Hippocampal formation (tissue), 2 donors: ENCODE results near the gene WDR72.
"Not testable (repeated sequence)": the region's sequence is repeated elsewhere in the genome, so short reads cannot be mapped to it uniquely, and the experiment has no call there.

Source experiments
- DNase-seq, 2 donors: peaks; one replicate each; lab custom pipeline; 2025; lab: John Stamatoyannopoulos, UW

The WDR72 gene

DNA sequence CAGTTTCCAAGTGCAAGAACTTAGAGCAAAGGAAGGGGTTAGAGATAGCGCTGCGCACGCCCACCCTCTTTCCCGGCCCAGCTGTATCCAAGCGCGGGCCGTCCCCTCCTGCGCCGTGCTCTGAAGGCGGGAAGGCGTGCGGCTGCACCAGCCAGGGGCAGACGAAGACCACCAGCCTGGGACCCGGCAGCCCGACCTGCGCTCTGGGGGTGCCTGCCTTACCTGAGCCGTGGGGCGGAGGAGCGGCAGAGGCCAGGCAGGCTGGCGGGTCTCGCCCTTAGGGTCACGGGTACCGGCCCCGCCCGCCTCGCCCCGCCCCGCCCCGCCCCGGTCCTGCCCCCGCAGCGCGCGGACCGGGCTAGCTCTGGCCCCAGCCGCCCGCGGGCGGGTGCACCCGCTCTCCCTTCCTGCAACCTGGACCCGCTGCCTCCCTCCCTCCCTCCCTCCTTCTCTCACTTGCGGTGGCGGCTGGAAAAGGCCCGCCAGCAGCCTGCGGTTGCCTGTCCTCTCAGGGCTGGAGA is at the start of gene WDR72:
WDR72 (minus strand) TSS at position 253 of the 521 bp plus-strand sequence. CDS start 26,514 bp downstream, outside the sequence.
- no peak for DNase-seq

DNA sequence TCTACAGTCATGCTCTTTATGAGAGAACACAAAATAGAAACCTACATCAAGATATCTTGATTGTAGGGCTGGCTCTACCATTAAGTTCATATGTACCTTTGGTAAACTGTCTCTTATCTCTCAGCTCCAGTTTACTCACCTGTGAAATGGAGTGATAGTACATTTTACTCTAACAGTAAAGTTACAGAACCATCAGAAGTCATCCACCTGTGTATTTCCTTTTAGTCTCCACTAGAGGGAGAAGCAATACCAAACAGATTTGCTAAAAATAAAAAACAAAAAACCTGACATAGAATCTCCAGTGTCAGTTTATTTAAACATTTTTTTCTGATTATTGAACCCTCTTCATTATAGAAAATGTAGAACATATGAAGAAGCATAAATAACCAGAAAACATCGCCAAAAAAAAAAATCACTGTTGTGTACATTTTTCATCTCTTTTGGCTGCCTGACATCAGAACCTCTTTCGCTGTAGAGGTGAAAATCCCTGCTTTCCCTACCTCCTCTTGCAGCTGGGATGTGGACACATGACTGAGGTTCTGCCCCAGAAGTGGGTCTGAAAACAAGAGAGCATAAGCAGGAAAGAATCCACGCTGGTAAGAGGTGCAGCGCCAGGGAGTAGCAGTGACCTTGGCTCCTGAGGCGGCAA is 48.7 kb upstream of the WDR72 start:
- no peak for DNase-seq

DNA sequence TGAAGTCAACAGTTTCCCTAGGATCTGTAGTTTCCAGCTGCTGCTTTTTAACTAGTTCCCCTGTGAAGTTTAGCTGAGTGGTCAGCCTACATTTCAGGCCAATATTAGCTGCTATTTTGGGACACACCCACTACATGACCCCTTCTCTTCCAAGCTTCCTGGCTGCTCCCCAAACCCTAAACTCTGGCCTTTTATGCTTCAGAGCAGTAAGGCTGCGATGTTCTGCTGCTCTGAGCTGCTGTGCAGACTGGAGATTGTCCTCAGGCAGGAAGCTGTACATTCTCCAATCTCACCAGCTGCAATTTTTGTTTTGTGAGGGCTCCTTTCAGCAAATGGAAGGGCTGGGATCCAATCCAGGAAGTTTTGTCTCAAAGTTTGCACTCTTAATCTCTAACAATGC is 48.0 kb upstream of the WDR72 start:
- DNase-seq, result no peak

DNA sequence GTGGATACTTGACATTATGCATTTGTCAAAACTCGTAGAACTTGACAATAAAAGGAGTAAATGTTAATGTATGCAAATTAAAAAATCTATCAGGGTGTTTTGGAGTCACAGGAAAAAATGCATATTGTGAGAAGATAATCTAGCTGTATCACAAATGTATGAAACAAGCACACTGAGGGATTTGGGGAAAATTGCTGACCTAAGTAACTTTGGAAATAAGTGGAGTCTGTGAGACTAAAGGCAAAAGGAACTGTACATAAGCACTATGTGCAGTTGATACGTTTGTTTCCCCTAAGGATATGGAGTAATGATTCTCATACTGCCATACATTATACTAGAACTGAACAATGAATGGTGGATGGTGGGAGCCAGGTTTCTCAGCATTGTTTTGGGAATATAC is 43.2 kb upstream of the WDR72 start:
- no peak for DNase-seq

DNA sequence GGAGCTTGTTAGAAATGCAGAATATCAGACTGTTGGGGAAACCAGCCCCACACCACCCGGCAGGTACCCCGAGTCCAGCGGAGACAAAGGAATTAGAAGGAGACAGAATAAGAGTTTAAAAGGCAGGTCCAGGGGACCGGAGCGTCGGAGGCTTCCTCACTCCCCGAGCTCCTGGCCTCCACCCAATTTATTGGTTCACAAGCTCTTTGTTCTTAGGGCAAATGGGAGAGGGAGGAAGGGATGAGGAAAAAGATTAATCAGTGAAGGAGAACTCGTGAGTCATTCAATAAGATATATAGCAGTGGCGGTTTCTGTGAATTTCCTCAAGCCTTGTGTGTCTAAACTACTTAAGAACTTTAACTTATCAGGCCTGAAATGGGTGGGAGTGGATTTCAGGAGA is 32.1 kb upstream of the WDR72 start:
- DNase-seq, result no peak

DNA sequence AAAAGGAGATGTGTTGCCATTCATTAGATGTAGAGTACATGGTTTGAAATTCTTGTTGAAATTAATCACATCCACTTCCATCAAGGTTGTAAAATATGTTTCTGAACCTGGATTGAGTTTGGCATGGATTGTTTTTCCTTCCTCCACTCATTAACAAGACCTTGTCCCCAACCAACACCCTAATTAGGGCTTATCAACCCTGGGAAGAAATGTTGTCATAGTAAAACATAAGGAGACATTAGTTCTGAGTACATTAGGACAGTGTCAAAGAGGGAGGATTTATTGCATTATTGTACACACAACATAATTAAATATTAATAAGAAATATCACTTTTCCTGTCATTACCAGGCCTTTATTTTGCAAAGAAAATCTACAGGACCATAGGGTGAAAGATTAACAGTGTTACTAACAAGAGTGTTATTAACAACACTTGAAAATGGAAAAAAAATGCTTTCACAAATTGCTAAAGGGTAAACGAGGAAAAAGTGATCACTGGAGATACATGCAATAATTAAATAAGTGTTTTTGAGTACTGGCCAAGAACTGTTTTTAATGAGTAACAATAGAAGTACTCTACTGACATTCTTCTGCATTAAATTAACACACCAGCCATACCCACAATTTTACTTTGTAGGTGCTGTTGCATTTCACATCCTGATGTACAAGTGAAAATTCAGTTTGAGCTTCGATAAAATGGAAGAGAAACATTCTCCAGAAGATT is 30.4 kb upstream of the WDR72 start:
- DNase-seq, result no peak

DNA sequence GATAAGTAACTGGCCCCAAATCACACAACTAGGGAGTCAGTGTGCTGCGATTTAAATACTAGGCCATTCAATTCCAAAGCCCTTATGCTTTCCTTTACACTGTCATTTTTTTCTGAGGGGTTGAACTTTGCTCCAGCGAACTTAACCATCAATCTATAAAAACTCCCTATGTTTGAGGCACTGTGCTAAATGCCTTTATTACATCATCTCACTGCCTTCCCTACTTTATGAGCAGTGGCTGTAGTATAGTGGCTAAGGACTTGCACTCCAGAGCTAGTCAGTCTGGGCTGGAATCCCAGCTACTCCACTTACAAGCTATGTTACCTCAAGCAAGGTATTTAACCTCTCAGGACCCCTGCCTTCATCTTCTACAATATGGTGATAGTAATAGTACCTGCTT is 26.9 kb upstream of the WDR72 start:
- no peak for DNase-seq

DNA sequence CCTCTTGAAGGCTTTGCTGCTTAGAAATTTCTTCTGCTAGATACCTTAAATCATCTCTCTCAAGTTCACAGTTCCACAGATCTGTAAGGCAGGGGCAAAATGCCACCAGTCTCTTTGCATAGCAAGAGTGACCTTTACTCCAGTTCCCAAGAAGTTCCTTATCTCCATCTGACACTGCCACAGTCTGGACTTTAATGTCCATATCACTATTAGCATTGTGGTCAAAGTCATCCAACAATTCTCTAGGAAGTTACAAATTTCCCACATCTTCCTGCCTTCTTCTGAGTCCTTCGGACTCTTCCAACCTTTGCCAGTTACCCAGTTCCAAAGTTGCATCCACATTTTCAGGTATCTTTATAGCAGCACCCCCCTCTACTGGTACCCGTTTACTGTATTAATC is 25.8 kb upstream of the WDR72 start:
- DNase-seq, result not testable (repeated sequence)

DNA sequence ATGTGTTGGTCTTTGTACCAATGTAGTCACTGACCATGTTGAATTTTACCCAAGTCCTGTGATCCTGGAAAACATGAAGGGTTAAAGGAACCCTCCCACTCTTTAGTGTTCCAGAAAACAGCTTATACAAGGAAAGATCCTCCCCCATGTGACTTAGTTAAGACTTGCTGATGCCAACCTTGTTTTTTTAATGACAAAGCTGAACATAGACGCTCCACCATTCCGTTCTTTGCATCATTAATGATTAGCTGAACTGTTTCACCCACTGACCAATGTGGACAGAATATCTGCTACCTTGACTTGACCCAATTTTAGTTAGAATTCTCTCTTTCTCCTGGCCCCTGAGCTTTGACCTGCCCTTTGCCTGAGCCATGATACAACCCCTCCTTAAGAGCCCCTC is 3.5 kb upstream of the WDR72 start:
- no peak for DNase-seq

DNA sequence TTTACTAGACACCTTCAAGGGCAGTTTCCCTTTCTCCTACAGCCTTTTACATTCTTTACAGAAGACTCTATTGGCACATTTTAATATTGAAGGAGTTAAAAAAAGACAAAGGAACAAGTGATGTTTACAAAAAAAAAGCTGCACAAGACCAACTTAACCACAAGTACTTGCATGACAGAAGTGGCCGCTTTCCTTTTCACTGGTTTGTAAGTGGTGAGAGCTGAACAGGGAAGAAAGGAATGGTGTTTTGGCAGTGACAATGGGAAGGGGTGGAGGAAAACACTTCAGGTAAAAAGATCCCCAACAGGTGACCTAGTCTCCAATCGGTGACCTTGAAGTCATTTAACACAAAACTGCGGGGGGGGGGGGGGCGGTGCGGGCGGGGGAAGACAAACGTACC is 1.1 kb downstream of the WDR72 start:
- DNase-seq, result no peak

DNA sequence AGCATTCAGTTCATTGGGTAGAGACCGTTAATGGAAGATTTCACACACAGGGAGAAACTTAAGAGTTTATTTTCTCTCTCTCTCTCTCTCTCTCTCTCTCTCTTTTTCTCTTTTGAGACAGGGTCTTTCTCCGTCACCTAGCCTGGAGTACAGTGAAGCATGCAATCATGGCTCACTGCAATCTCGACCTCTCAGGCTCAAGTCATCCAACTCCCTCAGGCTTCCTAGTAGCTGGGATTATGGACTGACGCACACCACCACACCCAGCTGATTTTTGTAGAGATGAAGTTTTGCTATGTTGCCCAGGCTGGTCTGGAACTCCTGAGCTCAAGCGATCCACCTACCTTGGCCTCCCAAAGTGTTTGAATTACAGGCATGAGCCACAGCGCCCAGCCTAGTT is 1.6 kb downstream of the WDR72 start:
- DNase-seq, result no peak

DNA sequence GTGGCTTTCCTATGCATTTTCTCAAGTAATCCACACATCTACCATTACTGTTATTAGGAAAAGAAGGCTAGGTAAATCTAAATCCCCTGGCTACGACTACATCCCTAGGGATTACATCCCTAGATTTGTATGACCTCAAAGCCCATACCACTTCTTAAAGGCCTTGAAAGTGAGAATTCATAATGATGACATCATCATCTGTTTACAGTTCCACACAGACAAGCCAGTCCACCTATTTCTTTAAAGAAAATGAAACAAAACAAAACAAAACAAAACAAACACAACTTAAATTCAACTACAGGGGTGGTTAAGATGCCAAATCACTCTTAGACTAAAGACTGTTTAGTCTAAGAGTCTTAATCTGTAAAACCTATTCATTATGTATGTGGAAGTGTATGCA is 5.7 kb downstream of the WDR72 start:
- no peak for DNase-seq

DNA sequence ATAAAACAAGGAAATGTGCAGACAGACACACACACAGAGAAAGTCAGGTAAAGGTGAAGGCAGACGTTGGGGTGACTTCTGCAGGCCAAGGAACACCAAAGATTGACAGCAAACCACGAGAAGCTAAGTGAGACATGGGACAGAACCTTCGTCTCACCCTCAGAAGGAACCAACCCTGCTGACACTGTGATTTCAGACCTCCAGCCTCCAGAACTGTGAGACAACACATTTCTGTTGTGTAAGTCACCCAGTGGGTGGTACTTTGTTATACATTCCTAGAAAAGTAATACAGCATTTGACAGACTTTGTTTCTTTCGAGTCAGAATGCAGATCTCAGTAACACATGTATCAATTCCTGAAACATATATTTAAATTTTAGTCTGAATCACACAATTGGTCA is 7.1 kb downstream of the WDR72 start:
- DNase-seq, result no peak

DNA sequence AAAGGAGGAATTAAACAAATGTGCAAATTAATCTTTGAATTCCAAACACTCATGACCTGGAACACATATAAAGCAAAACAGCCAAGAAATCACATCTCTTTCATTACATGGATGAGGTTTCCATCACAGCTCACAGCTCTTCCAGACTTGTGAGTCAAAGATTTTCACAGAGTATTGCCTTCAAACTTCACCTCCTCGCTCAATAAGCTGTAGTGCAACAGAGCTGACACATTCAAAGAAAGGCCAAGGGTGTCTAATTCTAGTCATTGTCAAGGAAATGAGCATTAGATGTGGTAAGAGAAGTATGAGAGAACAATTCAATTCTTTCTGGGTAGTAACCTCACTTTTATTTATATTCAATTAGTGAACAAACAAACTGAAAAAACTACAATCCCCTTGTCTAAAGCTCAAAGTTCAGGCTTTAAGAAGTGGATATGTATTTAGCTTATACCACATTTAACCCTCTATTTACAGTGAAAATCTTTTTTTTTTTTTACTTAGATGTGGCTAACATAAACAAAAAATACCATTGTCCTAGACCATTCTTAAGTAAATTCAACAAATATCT is 11.9 kb downstream of the WDR72 start:
- DNase-seq, result no peak

DNA sequence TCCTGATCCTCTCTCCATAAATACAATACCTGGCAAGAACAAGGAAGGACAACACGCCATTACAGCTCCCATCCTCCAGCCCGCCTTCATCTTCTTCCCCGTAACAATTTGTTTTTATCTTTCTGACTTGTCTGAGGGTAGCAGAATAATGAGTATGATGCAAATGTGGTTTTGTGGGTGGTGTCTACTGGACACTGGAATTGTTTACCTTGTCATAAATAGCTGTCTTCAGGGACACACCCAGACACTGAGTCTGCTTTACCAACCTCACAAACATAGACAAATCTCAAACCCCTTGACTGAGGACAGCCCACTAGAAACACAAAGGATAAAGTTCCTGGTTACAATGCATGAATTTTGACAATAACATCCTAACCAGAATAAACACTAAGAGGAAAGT is 13.4 kb downstream of the WDR72 start:
- no peak for DNase-seq

DNA sequence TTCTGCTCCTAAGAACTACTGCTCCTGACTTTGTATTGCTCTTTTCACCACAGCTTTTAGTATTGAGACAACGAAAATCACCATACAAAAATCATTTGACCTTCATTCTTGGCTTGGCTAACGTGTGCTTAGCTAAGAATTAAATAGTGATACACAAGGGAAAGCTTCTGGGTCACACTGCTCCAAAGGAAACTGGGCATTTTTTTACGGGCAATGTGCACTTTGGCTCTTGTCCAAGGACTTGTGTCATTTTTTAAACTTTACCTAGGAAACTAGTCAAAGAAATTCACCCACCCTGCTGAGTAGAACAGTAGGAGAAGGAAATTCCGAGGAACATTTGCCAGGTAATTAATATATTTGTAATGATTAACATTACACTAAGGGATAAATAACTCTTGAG is 19.8 kb downstream of the WDR72 start:
- no peak for DNase-seq

DNA sequence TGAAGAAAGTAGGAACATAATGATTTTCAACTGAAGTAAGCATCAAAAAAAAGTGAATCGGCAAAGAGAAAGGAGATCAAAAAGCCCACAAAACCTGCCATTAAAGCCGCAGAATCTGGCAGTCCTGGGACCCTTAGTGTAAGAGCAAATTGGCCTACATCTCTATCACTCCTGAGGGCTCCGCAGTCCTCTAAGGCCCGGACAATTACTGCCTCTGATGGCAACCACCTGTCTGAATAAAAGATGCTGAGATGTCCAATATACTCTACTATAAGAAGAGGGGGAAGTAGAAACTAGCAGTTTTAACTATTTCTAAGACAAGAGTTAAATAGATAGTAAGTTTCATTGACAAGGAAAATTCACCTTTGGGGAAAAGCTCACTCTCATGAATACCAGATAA is 20.3 kb downstream of the WDR72 start:
- no peak for DNase-seq

DNA sequence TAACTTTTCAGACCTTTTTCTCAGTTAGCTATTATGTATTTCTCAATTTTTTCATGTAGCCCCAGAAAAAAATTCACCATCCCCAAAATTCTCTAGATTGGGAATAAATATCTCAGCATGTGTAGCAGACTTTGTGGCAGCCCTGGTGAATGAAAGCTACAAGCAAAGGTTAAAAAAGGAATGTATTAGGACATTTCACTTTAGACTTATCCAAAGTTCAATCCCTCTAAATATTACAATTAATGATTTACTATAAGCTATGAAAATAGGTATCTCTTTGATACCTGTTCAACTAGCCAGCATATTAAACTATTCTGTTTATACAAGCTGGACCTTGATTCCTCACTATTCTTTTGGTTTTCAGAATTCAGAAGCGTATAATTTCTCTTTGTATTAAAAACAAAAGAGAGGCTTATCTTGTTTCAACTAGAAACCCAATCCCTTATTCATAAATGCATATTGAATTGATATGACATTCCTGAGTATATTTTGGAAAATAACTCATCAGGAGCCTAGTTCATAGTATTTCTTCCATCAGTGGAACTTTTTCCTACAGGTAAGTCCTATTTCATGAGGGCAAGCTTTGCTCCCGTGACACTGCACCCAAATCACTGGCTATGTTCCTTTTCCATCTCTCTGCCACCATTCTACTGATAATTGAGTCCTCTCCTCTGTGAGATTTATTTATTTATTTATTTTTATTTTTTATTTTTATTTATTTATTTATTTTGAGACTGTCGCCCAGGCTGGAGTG is 38.0 kb downstream of the WDR72 start:
- DNase-seq, result no peak

DNA sequence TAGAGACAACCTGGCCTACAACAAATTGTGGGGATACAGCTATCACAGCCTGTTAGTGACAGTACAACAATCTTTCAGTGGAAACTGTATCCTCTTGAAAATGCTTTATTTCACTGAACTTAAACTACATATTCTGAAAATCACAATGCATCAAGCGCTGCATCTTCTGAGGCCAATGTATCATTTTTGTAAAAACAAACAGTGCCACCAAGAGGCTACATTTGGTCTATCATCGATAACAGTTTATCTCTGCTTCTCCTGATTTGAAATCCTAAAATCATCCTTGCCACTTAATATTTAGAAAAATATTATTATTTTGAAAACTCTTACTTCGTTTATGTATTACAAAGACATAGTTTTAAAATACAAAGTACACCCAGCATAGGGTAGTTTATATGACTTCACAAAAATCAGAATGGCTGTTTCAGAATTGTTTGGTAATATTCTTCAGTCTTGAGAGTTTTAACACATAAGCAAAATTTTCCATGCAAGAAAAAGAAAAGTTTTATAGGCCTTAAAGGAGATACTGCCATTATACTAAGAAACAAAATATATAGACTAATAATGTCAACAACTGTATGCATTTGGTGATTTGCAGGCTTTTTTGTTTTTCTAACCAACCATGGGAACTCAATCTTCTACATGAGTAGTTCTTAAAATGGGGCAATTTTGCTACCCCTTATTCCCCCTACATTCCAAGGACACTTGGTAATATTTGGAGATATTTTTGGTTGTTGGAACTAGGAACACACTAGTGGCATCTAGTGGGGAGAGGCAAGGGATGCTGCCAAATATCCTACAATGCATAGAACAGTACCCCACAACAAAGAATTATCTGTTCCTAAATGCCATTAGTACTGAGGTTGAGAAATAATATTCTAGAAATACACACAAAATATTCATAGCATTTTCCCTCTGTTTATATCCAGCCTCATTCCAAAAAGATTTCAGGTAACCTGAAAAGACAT is 42.3 kb downstream of the WDR72 start:
- peak in 1 of 2 donors; percentile 3 for DNase-seq

DNA sequence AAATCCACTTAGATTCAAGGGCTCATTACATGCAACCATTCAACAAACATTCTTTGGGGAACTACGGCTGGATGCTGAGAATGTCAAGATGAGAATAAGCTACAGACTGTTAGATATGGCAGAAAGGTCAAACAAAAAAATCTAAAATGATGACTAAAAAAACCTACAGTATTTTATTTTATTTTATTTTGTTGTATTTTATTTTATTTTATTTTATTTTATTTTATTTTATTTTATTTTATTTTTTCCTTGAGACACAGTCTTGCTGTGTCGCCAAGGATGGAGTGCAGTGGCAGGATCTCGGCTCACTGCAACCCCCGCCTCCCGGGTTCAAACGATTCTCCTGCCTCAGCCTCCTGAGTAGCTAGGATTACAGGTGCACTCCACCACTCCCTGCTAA is 46.2 kb downstream of the WDR72 start:
- no peak for DNase-seq

DNA sequence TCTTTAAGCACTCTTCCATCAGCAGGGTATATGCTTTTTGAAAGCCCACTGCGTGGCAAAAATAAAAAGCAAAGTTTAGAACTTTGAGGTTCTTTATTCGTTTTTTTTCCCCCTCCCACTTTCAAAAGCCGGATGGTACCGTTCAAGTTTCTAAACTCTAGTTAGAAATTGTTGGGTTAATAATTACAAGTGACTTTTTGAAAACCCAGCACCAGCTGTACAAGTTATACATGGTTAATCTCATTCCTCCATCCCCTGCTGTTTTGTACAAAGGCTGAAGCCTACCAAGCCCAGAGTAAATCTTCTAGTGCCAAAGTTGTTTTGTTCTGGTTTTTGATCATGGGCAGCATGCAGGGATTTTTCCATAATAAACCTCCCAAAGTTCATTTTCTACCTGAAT is 48.6 kb downstream of the WDR72 start:
- DNase-seq, result no peak
